H54 (cell line): ENCODE data around the gene PCDHA7.
"Not testable (repeated sequence)": the region's sequence is repeated elsewhere in the genome, so short reads cannot be mapped to it uniquely, and the experiment has no call there.

Source experiments
- DNase-seq: peaks from one replicate; pipeline ENCODE4 v3.0.0; 2011; ENCODE audit warnings: low spot score, mixed read lengths; ENCODE audit not compliant: insufficient read length
- FAIRE-seq: peaks from 3 replicates; lab custom pipeline; 2011; peaks lifted over from hg19 to GRCh38; lab: Jason Lieb, UNC
- POLR2A ChIP-seq: IDR thresholded peaks from 2 replicates; pipeline ENCODE4 v1.6.1; 2011; ENCODE audit warnings: low read depth, mild to moderate bottlenecking, low read length

Gene PCDHA7

DNA sequence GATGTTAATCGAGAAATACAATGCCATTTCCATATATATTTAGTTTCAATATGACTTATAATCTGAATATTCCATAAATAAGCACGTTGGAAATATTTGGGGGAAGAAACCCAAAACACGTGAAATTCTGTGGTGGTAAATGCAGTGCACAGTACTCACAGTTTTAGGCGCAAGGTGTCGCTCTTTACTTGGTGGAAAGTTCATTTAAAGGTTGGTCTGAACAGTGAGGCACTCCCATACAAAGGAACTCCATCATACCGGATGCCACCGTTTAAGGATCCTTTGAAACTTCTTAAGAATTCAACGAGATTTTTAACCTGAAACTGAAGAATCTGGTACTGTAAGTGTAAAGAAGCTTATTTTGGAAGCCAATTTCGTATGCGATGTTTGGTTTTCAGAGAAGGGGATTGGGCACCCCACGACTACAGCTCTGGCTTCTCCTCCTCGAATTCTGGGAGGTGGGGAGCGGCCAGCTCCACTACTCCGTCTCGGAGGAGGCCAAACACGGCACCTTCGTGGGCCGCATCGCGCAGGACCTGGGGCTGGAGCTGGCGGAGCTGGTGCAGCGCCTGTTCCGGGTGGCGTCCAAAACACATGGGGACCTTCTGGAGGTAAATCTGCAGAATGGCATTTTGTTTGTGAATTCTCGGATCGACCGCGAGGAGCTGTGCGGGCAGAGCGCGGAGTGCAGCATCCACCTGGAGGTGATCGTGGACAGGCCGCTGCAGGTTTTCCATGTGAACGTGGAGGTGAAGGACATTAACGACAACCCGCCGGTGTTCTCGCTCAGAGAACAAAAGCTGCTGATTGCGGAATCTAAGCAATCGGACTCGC is 34.9 kb downstream of the PCDHA7 start, which contains the start of gene PCDHA11:
Gene PCDHA11 (plus strand): TSS at position 237 of the 834 bp plus-strand sequence. CDS start 147 bp downstream, at position 384.
- DNase-seq: no peak
- TF ChIP-seq POLR2A: no peak
- no peak for FAIRE-seq

- FAIRE-seq: no peak
- DNase-seq: no peak
- no peak for TF ChIP-seq POLR2A
These were observed 35.5 kb downstream of the PCDHA7 start for GRCh38 chr5:140869555-140869886.

GRCh38 chr5:140870221-140871201 is 36.4 kb downstream of the PCDHA7 start:
- FAIRE-seq: no peak

DNA sequence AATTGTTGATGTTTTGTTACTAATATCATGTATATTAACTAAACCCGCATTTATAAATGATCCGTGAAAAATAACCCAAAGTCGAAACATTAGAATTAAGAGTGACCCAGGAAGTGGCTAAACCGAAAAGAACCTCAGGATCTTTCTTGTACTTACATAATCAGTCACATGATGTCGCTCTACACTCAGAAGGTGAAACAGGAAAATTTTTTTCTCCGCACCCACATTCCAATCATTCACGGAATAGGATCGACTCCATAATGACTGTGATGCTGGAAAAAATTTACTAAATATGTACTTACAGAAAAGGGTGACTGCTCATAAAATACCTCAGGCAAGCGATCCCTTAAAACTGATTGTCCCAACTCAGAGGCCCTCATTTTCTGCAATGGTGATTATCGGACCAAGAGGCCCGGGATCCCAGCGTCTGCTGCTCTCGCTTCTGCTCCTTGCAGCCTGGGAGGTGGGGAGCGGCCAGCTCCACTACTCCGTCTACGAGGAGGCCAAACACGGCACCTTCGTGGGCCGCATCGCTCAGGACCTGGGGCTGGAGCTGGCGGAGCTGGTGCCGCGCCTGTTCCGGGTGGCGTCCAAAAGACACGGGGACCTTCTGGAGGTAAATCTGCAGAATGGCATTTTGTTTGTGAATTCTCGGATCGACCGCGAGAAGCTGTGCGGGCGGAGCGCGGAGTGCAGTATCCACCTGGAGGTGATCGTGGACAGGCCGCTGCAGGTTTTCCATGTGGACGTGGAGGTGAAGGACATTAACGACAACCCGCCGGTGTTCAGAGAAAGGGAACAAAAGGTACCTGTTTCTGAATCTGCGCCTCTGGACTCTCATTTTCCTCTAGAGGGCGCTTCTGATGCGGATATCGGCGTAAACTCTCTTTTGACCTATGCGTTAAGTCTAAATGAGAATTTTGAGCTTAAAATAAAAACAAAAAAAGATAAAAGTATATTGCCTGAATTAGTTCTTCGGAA is 41.3 kb downstream of the PCDHA7 start, which contains the start of gene PCDHA12:
Gene PCDHA12 (plus strand): TSS at position 224 of the 981 bp plus-strand sequence. CDS start 165 bp downstream, at position 389.
- TF ChIP-seq POLR2A: no peak
- FAIRE-seq (no peak), DNase-seq (no peak)

More at GRCh38 chr5:140870221-140871201, 36.4 kb downstream of the PCDHA7 start:
- no peak for TF ChIP-seq POLR2A
- DNase-seq: no peak

DNA sequence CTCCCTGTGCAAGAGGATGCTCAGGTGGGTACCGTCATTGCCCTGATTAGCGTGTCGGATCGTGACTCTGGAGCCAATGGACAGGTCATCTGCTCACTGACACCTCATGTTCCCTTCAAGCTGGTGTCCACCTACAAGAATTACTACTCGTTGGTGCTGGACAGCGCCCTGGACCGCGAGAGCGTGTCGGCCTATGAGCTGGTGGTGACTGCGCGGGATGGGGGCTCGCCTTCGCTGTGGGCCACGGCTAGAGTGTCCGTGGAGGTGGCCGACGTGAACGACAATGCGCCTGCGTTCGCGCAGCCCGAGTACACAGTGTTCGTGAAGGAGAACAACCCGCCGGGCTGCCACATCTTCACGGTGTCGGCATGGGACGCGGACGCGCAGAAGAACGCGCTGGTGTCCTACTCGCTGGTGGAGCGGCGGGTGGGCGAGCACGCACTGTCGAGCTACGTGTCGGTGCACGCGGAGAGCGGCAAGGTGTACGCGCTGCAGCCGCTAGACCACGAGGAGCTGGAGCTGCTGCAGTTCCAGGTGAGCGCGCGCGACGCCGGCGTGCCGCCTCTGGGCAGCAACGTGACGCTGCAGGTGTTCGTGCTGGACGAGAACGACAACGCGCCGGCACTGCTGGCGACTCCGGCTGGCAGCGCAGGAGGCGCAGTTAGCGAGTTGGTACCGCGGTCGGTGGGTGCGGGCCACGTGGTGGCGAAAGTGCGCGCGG is 42.6 kb downstream of the PCDHA7 start:
- not testable (repeated sequence) for DNase-seq, FAIRE-seq

DNA sequence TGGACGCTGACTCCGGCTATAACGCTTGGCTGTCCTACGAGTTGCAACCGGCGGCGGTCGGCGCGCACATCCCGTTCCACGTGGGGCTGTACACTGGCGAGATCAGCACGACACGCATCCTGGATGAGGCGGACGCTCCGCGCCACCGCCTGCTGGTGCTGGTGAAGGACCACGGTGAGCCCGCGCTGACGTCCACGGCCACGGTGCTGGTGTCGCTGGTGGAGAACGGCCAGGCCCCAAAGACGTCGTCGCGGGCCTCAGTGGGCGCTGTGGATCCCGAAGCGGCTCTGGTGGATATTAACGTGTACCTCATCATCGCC is 43.2 kb downstream of the PCDHA7 start:
- no peak for DNase-seq
- FAIRE-seq: no peak
- TF ChIP-seq POLR2A: no peak

- TF ChIP-seq POLR2A: no peak
- DNase-seq: no peak
- no peak for FAIRE-seq
These were observed 48.0 kb downstream of the PCDHA7 start, which contains the start of gene PCDHA13 for GRCh38 chr5:140881889-140882590. TSS of gene PCDHA13 (plus strand) at chr5:140882124. CDS start at chr5:140882269, 145 bp downstream.

DNA sequence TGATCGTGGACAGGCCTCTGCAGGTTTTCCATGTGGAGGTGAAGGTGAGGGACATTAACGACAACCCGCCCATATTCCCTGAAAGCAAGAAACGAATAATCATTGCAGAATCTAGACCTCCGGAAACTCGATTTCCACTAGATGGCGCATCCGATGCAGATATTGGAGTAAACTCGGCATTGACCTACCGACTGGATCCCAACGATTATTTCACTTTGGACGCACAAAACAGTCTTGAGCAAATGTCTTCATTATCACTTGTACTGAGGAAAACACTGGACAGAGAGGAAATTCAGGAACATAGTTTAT is 48.5 kb downstream of the PCDHA7 start:
- TF ChIP-seq POLR2A: no peak
- no peak for DNase-seq
- FAIRE-seq: peak; percentile 6

GRCh38 chr5:140883373-140883772 is 49.3 kb downstream of the PCDHA7 start:
- DNase-seq: no peak
- FAIRE-seq: no peak

DNA sequence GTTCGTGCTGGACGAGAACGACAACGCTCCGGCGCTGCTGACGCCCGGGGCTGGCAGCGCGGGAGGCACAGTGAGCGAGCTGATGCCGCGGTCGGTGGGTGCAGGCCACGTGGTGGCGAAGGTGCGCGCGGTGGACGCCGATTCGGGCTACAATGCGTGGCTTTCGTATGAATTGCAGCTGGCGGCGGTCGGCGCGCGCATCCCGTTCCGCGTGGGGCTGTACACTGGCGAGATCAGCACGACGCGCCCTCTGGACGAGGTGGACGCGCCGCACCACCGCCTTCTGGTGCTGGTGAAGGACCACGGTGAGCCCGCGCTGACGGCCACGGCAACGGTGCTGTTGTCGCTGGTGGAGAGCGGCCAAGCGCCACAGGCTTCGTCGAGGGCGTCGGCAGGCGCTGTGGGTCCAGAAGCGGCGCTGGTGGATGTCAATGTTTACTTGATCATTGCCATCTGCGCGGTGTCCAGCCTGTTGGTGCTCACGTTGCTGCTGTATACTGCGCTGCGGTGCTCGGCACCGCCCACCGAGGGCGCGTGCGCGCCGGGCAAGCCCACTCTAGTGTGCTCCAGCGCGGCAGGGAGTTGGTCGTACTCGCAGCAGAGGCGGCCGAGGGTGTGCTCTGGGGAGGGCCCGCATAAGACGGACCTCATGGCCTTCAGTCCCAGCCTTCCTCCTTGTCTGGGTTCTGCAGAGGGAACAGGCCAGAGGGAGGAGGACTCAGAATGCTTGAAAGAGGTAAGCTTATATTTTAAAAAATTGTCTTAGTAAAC is 50.0 kb downstream of the PCDHA7 start:
- FAIRE-seq: no peak
- no peak for TF ChIP-seq POLR2A
- DNase-seq: no peak

More at GRCh38 chr5:140883373-140883772, 49.3 kb downstream of the PCDHA7 start:
- no peak for TF ChIP-seq POLR2A
